ENCODE results near the gene TNPO3. TPM values are rescaled to one million over a fixed set of nuclear protein-coding genes. Genes with fewer than 3 reads are reported as not detected.
"Not testable (repeated sequence)": the region's sequence is repeated elsewhere in the genome, so short reads cannot be mapped to it uniquely, and the experiment has no call there.

TNPO3 gene
- total RNA-seq, 6 experiments from 2014 or later = 15.2 to 30.2 (median 22.2) TPM

GRCh38 chr7:129067943-129068548 is 13.1 kb upstream of the TNPO3 start:
- TF ChIP-seq POLR2A (IDR thresholded peaks at IDR 0.05) (no peak), CTCF (IDR thresholded peaks at IDR 0.05) (no peak)
- intact Hi-C loops (cut with DNase I) = no loop called here
- H3K27me3 ChIP-seq = no peaks in the 10 kb centered on the region
- H3K27ac ChIP-seq = no peak overlapping the region
- no peak overlapping the region for H3K4me3 ChIP-seq
- no peaks in the 10 kb centered on the region for H3K36me3 ChIP-seq
- ATAC-seq (no peak), DNase-seq (no peak)
- no peaks in the 10 kb centered on the region for H3K4me1 ChIP-seq
- H3K9me3 ChIP-seq = no peaks in the 10 kb centered on the region
- WGBS (ENCODE audit: insufficient coverage, low coverage, low lambda C conversion rate, missing lambda C conversion rate) = 100% methylated on average over 1 of the region's 5 CpGs

- H3K27me3 ChIP-seq; H3K9me3 ChIP-seq; ATAC-seq; DNase-seq; H3K27ac ChIP-seq; H3K36me3 ChIP-seq; H3K4me1 ChIP-seq; H3K4me3 ChIP-seq; intact Hi-C loops (cut with DNase I): not testable (repeated sequence)
- WGBS (ENCODE audit: insufficient coverage, low coverage, low lambda C conversion rate, missing lambda C conversion rate) = 51% methylated on average over 4 of the region's 4 CpGs
Measured at GRCh38 chr7:129067132-129067561, 12.2 kb upstream of the TNPO3 start.

GRCh38 chr7:129066290-129067131 is 11.6 kb upstream of the TNPO3 start:
- no peaks in the 10 kb centered on the region for H3K9me3 ChIP-seq
- no peak overlapping the region for H3K27ac ChIP-seq
- intact Hi-C loops (cut with DNase I) = no loop called here
- no peak overlapping the region for H3K4me3 ChIP-seq
- no peaks in the 10 kb centered on the region for H3K36me3 ChIP-seq
- no peak for TF ChIP-seq CTCF (IDR thresholded peaks at IDR 0.05)
- TF ChIP-seq POLR2A (IDR thresholded peaks at IDR 0.05) = no peak
- 76% methylated on average over 3 of the region's 11 CpGs for WGBS (ENCODE audit: insufficient coverage, low coverage, low lambda C conversion rate, missing lambda C conversion rate)
- DNase-seq = no peak
- ATAC-seq = no peak
- no peaks in the 10 kb centered on the region for H3K27me3 ChIP-seq
- no peaks in the 10 kb centered on the region for H3K4me1 ChIP-seq

GRCh38 chr7:129055861-129056464 is 1.1 kb upstream of the TNPO3 start:
- peaks cover 0 to 28% (median 12%) of the 10 kb centered on the region in 4 donors for H3K4me1 ChIP-seq
- intact Hi-C loops (cut with DNase I) = no loop called here
- no peak for DNase-seq
- TF ChIP-seq POLR2A (IDR thresholded peaks at IDR 0.05) = no peak
- no peak for TF ChIP-seq CTCF (IDR thresholded peaks at IDR 0.05)
- no peak for ATAC-seq
- H3K27me3 ChIP-seq = no peaks in the 10 kb centered on the region
- H3K36me3 ChIP-seq = no peaks in the 10 kb centered on the region
- H3K27ac ChIP-seq = no peak overlapping the region
- H3K9me3 ChIP-seq = no peaks in the 10 kb centered on the region
- WGBS (ENCODE audit: insufficient coverage, low coverage, low lambda C conversion rate, missing lambda C conversion rate) = 84% methylated on average over 10 of the region's 22 CpGs
- H3K4me3 ChIP-seq = no peak overlapping the region

Data from right lobe of liver (tissue), 6 donors.